Esophagus (tissue), 2 donors: Measurements from ENCODE around the gene SERINC5. TPM values are rescaled to one million over a fixed set of nuclear protein-coding genes. Genes with fewer than 3 reads are reported as not detected.
A peak's percentile ranks its signal among the peaks of the same experiment; 100 is the strongest.
"Not testable (repeated sequence)": the region's sequence is repeated elsewhere in the genome, so short reads cannot be mapped to it uniquely, and the experiment has no call there.

Source experiments
- H3K27ac ChIP-seq, 2 donors: one replicate each; pipeline ENCODE4 v1.5.1; 2013; ENCODE audit warnings: low read depth in 2 of 2, mild to moderate bottlenecking in 2 of 2, inconsistent platforms in 1 of 2, low read length in 1 of 2, moderate library complexity in 1 of 2
- H3K27me3 ChIP-seq, 2 donors: one replicate each; pipeline ENCODE4 v1.6.1; 2013; ENCODE audit warnings: low read length in 2 of 2, control low read depth in 1 of 2, mild to moderate bottlenecking in 1 of 2; ENCODE audit not compliant: insufficient read depth in 2 of 2, control insufficient read depth in 1 of 2
- H3K36me3 ChIP-seq, 2 donors: one replicate each; pipeline ENCODE4 v1.6.1; 2013; ENCODE audit warnings: low read length in 1 of 2; ENCODE audit not compliant: control insufficient read depth in 2 of 2, insufficient read depth in 2 of 2
- H3K4me1 ChIP-seq, 2 donors: one replicate each; pipeline ENCODE4 v1.6.1; 2013; ENCODE audit warnings: low read length in 1 of 2; ENCODE audit not compliant: control insufficient read depth in 2 of 2, insufficient read depth in 2 of 2
- H3K4me3 ChIP-seq, 2 donors: one replicate each; pipeline ENCODE4 v1.5.1; 2013; ENCODE audit warnings: low read length in 2 of 2, mild to moderate bottlenecking in 2 of 2, low read depth in 1 of 2, moderate library complexity in 1 of 2
- H3K9me3 ChIP-seq, 2 donors: one replicate each; pipeline ENCODE4 v1.6.1; 2013; ENCODE audit warnings: mild to moderate bottlenecking in 2 of 2, low read depth in 1 of 2, low read length in 1 of 2, moderate library complexity in 1 of 2; ENCODE audit not compliant: control insufficient read depth in 2 of 2, insufficient read depth in 1 of 2
- WGBS, 2 donors: extraction: QIAGEN DNeasy Blood & Tissue Kit; methylation state at CpG; one replicate each; pipeline ENCODE4 v1.1.7; 2013; 5-methylcytosine and 5-hydroxymethylcytosine counted together
- polyA plus RNA-seq, 2 donors: library from polyadenylated mRNA; stranded (reverse); fragments of 200-250 nt; gene quantifications; one replicate each; pipeline ENCODE4 v1.2.3, GENCODE V29; 2013
- donor health status: healthy with polysubstance abuse.
- donor health status: Bipolar disorder and iron deficiency.

The SERINC5 gene
- 10 to 100 TPM; 10.8 to 11.7 TPM for polyA plus RNA-seq

DNA sequence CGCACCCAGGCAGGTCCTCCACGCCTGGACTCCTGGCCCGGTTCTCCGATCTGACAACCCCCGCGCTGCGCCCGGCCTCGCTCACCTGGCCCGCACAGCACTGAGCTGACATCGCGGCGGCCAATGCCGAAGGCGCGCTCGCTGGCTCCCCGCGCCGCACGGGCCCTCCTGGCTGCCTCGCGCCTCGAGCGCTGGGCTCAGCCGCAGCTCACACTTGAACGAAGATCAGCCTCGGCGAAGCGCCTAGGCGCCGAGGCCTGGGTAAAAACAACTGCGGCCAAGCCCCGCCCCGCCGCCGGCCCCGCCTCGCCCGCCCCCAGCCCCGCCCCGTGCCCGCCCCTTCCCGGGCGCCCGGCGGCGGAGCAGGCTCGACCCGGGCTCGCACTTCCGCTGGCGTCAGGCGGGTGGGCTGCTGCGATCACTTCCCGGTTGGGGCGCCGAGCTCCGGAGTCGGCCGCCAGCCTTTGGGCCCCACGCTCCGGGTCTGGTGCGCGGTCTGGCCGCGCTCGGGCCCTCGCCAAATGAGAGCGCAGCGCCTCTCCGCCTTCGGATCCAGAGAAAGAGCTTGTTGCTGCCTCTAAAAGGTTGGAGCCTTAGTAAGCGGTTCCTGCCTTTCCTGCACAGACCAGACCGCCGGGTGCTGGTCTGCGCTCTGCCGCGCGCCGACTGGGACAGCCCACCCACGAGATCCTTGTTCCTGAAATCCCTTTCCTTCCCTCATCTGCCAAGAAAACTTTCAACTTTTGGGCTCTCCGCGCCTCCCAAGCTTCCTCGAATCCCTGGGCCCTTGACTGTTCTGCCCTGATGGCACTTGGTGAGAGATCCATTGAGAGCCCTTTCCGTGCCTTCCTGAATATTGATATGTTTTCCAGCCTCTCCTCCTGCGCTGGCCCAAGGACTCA lies at the start of gene SERINC5:
Gene SERINC5 (minus strand): TSS at position 238 of the 902 bp plus-strand sequence. CDS start 126 bp downstream, at position 112.
- Histone ChIP-seq H3K4me1 (peaks cover 5 to 6% of the 10 kb centered on the region in 2 donors), H3K9me3 (no peaks in the 10 kb centered on the region), H3K27ac (peak within 1 kb of the TSS; percentile 98 to 99), H3K4me3 (peak within 1 kb of the TSS; percentile 67 to 89), H3K36me3 (no peaks in the 10 kb centered on the region), H3K27me3 (no peaks in the 10 kb centered on the region)
- 1% methylated on average over 82 to 87 of the region's 87 CpGs for WGBS, 2 donors

DNA sequence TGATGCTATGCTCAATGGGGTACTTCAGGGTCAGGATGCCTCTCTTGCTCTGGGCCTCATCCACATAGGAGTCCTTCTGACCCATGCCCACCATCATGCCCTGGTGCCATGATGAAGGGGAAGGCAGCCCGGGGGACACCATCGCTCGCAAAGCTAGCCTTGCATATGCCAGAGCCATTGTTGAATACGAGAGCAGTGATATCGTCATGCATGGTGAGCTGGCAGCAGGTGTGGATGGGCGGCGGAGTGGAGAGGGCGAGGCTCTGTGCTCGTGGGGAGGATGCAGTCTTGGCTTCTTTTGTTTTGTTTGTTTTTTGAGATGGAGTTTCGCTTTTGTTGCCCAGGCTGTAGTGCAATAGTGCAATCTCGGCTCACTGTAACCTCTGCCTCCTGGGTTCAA lies 46.8 kb upstream of the SERINC5 start:
- WGBS, 2 donors = 82 to 83% methylated on average over 11 of the region's 11 CpGs

DNA sequence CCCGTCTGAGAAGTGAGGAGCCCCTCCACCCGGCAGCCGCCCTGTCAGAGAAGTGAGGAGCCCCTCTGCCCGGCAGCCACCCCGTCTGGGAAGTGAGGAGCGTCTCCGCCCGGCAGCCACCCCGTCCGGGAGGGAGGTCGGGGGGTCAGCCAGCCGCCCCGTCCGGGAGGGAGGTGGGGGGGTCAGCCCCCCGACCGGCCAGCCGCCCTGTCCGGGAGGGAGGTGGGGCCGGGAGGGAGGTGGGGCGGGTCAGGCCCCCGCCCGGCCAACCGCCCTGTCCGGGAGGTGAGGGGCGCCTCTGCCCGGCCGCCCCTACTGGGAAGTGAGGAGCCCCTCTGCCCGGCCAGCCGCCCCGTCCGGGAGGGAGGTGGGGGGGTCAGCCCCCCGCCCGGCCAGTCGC lies 45.5 kb upstream of the SERINC5 start:
- not testable (repeated sequence) for H3K27ac ChIP-seq, H3K9me3 ChIP-seq, H3K27me3 ChIP-seq, H3K4me3 ChIP-seq, H3K4me1 ChIP-seq, H3K36me3 ChIP-seq
- WGBS, 2 donors = 94 to 96% methylated on average over 12 to 25 of the region's 34 CpGs

More for the DNA sequence above, 46.8 kb upstream of the SERINC5 start:
- H3K27me3 ChIP-seq = no peaks in the 10 kb centered on the region
- no peaks in the 10 kb centered on the region for H3K36me3 ChIP-seq
- no peak overlapping the region for H3K27ac ChIP-seq
- H3K4me1 ChIP-seq = no peaks in the 10 kb centered on the region
- no peaks in the 10 kb centered on the region for H3K9me3 ChIP-seq
- no peak overlapping the region for H3K4me3 ChIP-seq

DNA sequence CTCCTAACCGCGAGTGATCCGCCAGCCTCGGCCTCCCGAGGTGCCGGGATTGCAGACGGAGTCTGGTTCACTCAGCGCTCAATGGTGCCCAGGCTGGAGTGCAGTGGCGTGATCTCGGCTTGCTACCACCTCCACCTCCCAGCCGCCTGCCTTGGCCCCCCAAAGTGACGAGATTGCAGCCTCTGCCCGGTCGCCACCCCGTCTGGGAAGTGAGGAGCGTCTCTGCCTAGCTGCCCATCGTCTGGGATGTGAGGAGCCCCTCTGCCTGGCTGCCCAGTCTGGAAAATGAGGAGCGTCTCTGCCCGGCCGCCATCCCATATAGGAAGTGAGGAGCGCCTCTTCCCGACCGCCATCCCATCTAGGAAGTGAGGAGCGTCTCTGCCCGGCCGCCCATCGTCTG lies 44.9 kb upstream of the SERINC5 start:
- H3K27ac ChIP-seq, H3K27me3 ChIP-seq, H3K4me1 ChIP-seq, H3K36me3 ChIP-seq, H3K9me3 ChIP-seq, H3K4me3 ChIP-seq: not testable (repeated sequence)
- WGBS, 2 donors = 95 to 96% methylated on average over 9 to 19 of the region's 27 CpGs

DNA sequence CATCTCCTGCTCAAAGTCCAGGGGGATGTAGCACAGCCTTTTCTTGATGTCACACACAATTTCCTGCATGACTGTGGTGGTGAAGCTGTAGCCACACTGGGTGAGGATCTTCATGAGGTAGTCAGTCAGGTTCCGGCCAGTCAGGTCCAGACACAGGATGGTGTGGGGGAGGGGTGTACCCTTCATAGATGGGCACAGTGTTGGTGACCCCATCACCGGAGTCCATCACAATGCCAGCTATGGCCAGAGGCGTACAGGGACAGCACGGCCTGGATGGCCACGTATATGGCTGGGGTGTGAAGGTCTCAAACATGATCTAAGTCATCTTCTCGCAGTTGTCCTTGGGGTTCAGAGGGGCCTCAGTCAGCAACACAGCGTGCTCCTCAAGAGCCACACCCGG lies 44.3 kb upstream of the SERINC5 start:
- Histone ChIP-seq H3K4me1 (no peaks in the 10 kb centered on the region), H3K27me3 (no peaks in the 10 kb centered on the region), H3K27ac (no peak overlapping the region), H3K9me3 (no peaks in the 10 kb centered on the region), H3K36me3 (no peaks in the 10 kb centered on the region), H3K4me3 (no peak overlapping the region)
- WGBS, 2 donors = 82 to 88% methylated on average over 8 of the region's 8 CpGs

DNA sequence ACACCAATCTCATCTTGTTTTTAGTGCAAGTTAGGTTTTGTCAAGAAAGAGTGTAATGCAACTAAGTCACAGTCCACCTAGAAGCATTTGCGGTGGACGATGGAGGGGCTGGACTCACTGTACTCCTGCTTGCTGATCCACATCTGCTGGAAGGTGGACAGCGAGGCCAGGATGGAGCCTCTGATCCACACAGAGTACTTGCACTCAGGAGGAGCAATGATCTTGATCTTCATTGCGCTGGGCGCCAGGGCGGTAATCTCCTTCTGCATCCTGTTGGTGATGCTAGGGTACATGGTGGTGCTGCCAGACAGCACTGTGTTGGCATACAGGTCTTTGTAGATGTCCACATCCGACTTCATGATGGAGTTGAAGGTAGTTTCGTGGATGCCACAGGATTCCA lies 43.8 kb upstream of the SERINC5 start:
- H3K4me3 ChIP-seq = no peak overlapping the region
- no peak overlapping the region for H3K27ac ChIP-seq
- no peaks in the 10 kb centered on the region for H3K4me1 ChIP-seq
- no peaks in the 10 kb centered on the region for H3K9me3 ChIP-seq
- no peaks in the 10 kb centered on the region for H3K27me3 ChIP-seq
- WGBS, 2 donors = 93% methylated on average over 8 of the region's 8 CpGs
- no peaks in the 10 kb centered on the region for H3K36me3 ChIP-seq

DNA sequence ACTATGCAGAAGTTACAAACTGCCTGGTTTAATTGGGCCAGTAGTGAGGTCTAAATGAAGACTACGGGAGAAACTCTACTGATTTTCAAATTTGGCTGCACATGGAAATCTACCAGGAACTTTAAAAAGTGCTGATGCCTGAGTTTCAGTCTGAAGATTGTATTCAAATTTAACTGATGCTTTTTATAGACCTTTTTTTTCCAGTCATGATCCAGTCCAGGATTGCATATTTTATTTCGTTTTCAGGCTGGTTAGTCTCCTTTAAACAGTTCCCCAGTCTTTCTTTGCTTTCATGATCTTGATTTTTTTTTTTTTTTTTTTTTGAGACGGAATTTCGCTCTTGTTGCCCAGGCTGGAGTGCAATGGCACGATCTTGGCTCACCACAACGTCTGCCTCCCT lies 40.3 kb upstream of the SERINC5 start:
- WGBS, 2 donors = 63 to 70% methylated on average over 6 of the region's 6 CpGs
- no peak overlapping the region for H3K27ac ChIP-seq
- H3K4me1 ChIP-seq = no peaks in the 10 kb centered on the region
- no peak overlapping the region for H3K4me3 ChIP-seq
- no peaks in the 10 kb centered on the region for H3K9me3 ChIP-seq
- H3K27me3 ChIP-seq = no peaks in the 10 kb centered on the region
- no peaks in the 10 kb centered on the region for H3K36me3 ChIP-seq

DNA sequence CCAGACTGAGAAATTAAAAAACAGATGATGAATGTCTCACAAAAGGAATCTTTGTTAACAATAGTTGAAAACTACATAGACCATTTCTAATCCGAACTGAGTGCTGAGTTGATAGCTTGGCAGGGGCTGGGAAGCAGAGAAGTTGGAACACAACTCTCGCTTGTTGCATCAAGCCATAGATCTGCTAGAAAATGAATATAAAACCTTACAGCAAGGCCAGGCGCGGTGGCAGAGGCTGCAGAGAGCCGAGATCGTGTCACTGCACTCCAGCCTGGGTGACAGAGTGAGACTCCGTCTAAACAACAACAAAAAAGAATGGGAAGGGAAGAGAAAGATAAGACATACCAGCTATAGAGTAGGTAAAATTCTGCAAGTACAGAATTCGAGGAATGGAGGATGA lies 35.9 kb upstream of the SERINC5 start:
- no peaks in the 10 kb centered on the region for H3K4me1 ChIP-seq
- no peaks in the 10 kb centered on the region for H3K9me3 ChIP-seq
- WGBS, 2 donors = 84 to 86% methylated on average over 8 of the region's 8 CpGs
- H3K36me3 ChIP-seq = no peaks in the 10 kb centered on the region
- no peaks in the 10 kb centered on the region for H3K27me3 ChIP-seq
- no peak overlapping the region for H3K4me3 ChIP-seq
- H3K27ac ChIP-seq = no peak overlapping the region

DNA sequence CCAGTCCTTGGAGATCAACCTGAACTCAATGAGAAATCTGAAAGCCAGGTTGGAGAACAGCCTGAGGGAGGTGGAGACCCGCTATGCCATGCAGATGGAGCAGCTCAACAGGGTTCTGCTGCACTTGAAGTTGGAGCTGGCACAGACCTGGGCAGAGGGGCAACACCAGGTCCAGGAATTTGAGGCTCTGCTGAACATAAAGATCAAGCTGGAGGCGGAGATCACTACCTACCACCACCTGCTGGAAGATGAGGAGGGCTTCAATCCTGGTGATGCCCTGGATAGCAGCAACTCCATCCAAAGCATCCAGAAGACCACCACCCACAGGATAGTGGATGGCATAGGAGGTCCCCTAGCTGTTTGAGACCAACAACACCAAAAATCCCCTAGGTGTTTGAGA lies 33.5 kb upstream of the SERINC5 start:
- WGBS, 2 donors = 96 to 100% methylated on average over 2 of the region's 2 CpGs
- Histone ChIP-seq H3K27me3 (no peaks in the 10 kb centered on the region), H3K4me3 (no peak overlapping the region), H3K36me3 (no peaks in the 10 kb centered on the region), H3K4me1 (no peaks in the 10 kb centered on the region), H3K27ac (no peak overlapping the region), H3K9me3 (no peaks in the 10 kb centered on the region)

DNA sequence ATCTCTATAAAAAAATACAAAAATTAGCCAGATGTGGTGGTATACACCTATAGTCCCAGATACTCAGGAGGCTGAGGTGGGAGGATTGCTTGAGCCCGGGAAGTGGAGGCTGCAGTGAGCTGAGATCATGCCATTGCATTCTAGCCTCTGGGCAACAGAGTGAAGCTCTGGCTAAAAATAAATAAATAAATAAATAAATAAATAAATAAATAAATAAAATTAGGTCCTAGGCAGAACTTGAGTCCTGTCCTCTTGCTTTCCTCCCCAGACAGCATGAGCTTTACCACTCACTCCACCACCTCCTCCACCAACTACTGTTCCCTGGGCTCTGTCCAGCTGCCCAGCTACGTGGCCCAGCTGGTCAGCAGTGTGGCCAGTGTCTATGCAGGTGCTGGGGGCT lies 32.3 kb upstream of the SERINC5 start:
- no peak overlapping the region for H3K4me3 ChIP-seq
- H3K4me1 ChIP-seq = no peaks in the 10 kb centered on the region
- no peaks in the 10 kb centered on the region for H3K9me3 ChIP-seq
- no peaks in the 10 kb centered on the region for H3K27me3 ChIP-seq
- no peak overlapping the region for H3K27ac ChIP-seq
- 84 to 98% methylated on average over 2 of the region's 2 CpGs for WGBS, 2 donors
- no peaks in the 10 kb centered on the region for H3K36me3 ChIP-seq
